IMR-90 (cell line): ENCODE measurements around the gene HSPA1L. TPM values are rescaled to one million over a fixed set of nuclear protein-coding genes. Genes with fewer than 3 reads are reported as not detected.
A peak's percentile ranks its signal among the peaks of the same experiment; 100 is the strongest.

Experiments used
- ATAC-seq: fragments of 200-7000 bp; cut with Tn5 transposase; 2 replicates; pipeline ENCODE4 v1.9.1; 2020; ENCODE audit warnings: low read depth, mild to moderate bottlenecking, moderate library complexity
- BruUV-seq: library from RNA; stranded (reverse); fragments of 400-500 nt; replicated peaks from 2 replicates; lab custom pipeline; 2021; lab: Mats Ljungman, UMichigan
- CTCF ChIA-PET: fragments of 300-600 bp; formaldehyde crosslinking; extraction: SDS; loops from one replicate; lab custom pipeline; 2021; ENCODE audit warnings: antibody characterized with exemption; lab: Yijun Ruan, JAX
- POLR2A ChIA-PET: fragments of 300-600 bp; sonication (Branson Sonifier 250); formaldehyde crosslinking; loops from one replicate; lab custom pipeline; 2022; ENCODE audit warnings: antibody characterized with exemption; ENCODE audit not compliant: unreplicated experiment; lab: Charles Lee
- DNase-seq: peaks from one replicate; pipeline ENCODE4 v3.0.0; 2013
- H2AFZ ChIP-seq: replicated peaks from 2 replicates; pipeline ENCODE3; 2013; ENCODE audit warnings: low read length, mild to moderate bottlenecking; ENCODE audit not compliant: poor library complexity
- H2AK5ac ChIP-seq: 2 replicates; pipeline ENCODE4 v1.6.1; 2013; ENCODE audit warnings: low read depth, low read length, inconsistent platforms
- H2AK9ac ChIP-seq: replicated peaks from 2 replicates; pipeline ENCODE3; 2013; ENCODE audit warnings: mild to moderate bottlenecking, low read depth, low read length, moderate library complexity; ENCODE audit not compliant: poor library complexity
- H2BK120ac ChIP-seq: 2 replicates; pipeline ENCODE4 v1.6.1; 2013; ENCODE audit warnings: low read depth, low read length, inconsistent platforms
- H2BK15ac ChIP-seq: 3 replicates; pipeline ENCODE4 v1.6.1; 2013; ENCODE audit warnings: low read depth, low read length, inconsistent platforms
- H2BK20ac ChIP-seq: 2 replicates; pipeline ENCODE4 v1.6.1; 2013; ENCODE audit warnings: low read depth, mild to moderate bottlenecking, inconsistent platforms, low read length, moderate library complexity
- H2BK5ac ChIP-seq: 2 replicates; pipeline ENCODE4 v1.6.1; 2013; ENCODE audit warnings: mild to moderate bottlenecking, low read depth, low read length, inconsistent platforms; ENCODE audit not compliant: poor library complexity, severe bottlenecking
- H3K14ac ChIP-seq: replicated peaks from 2 replicates; pipeline ENCODE4 v1.6.1; 2013; ENCODE audit warnings: low read depth, low read length, inconsistent platforms
- H3K18ac ChIP-seq: 2 replicates; pipeline ENCODE4 v1.6.1; 2013; ENCODE audit warnings: low read depth, low read length, control low read depth
- H3K23ac ChIP-seq: 2 replicates; pipeline ENCODE4 v1.6.1; 2013; ENCODE audit warnings: low read depth, low read length, inconsistent platforms
- H3K27ac ChIP-seq: 2 replicates; pipeline ENCODE4 v1.5.1; 2013; ENCODE audit warnings: mild to moderate bottlenecking, control low read depth, low read length; ENCODE audit not compliant: insufficient read depth
- H3K27me3 ChIP-seq: 2 replicates; pipeline ENCODE4 v1.6.1; 2013; ENCODE audit warnings: low read length; ENCODE audit not compliant: control insufficient read depth, insufficient read depth
- H3K36me3 ChIP-seq: 2 replicates; pipeline ENCODE4 v1.6.1; 2013; ENCODE audit warnings: low read length, mixed read lengths; ENCODE audit not compliant: control insufficient read depth, insufficient read depth
- H3K4ac ChIP-seq: 2 replicates; pipeline ENCODE4 v1.6.1; 2013; ENCODE audit warnings: low read depth, low read length, inconsistent platforms
- H3K4me1 ChIP-seq: 2 replicates; pipeline ENCODE4 v1.6.1; 2013; ENCODE audit warnings: low read length, mixed read lengths; ENCODE audit not compliant: control insufficient read depth, insufficient read depth
- H3K4me2 ChIP-seq: 2 replicates; pipeline ENCODE4 v1.6.1; 2013; ENCODE audit warnings: low read depth, mild to moderate bottlenecking, control low read depth, low read length, moderate library complexity
- H3K4me3 ChIP-seq: 2 replicates; pipeline ENCODE4 v1.5.1; 2013; ENCODE audit warnings: low read depth, mild to moderate bottlenecking, control low read depth, low read length, moderate library complexity; ENCODE audit not compliant: insufficient read depth
- H3K56ac ChIP-seq: 2 replicates; pipeline ENCODE4 v1.6.1; 2013; ENCODE audit warnings: low read length, inconsistent platforms; ENCODE audit not compliant: insufficient read depth; ENCODE audit errors: extremely low read depth
- H3K79me1 ChIP-seq, 2 experiments: 2 replicates each; pipeline ENCODE4 v1.6.1; 2013; ENCODE audit warnings: low read length in 2 of 2, inconsistent platforms in 1 of 2, low read depth in 1 of 2
- H3K9ac ChIP-seq: 2 replicates; pipeline ENCODE4 v1.6.1; 2013; ENCODE audit warnings: low read depth, low read length, control low read depth
- H3K9me1 ChIP-seq: 2 replicates; pipeline ENCODE4 v1.6.1; 2013; ENCODE audit warnings: low read length, inconsistent platforms; ENCODE audit not compliant: insufficient read depth
- H3K9me3 ChIP-seq: 2 replicates; pipeline ENCODE4 v1.6.1; 2013; ENCODE audit warnings: low read length; ENCODE audit not compliant: control insufficient read depth, insufficient read depth
- H4K20me1 ChIP-seq: 2 replicates; pipeline ENCODE4 v1.6.1; 2013; ENCODE audit warnings: low read length, inconsistent platforms; ENCODE audit not compliant: insufficient read depth
- H4K5ac ChIP-seq: 2 replicates; pipeline ENCODE4 v1.6.1; 2013; ENCODE audit warnings: mild to moderate bottlenecking, low read depth, low read length, control low read depth
- H4K8ac ChIP-seq, 2 experiments: 2 replicates each; pipeline ENCODE4 v1.6.1; 2013; ENCODE audit warnings: low read depth in 2 of 2, low read length in 2 of 2, control low read depth in 1 of 2, inconsistent platforms in 1 of 2
- H4K91ac ChIP-seq: 2 replicates; pipeline ENCODE4 v1.6.1; 2013; ENCODE audit warnings: low read depth, low read length, inconsistent platforms; ENCODE audit not compliant: insufficient read depth
- BHLHE40 ChIP-seq: fragments of 150-350 bp; IDR thresholded peaks from 2 replicates; pipeline ENCODE4 v1.6.1; 2016; ENCODE audit warnings: mild to moderate bottlenecking, low read depth, low read length
- CEBPB ChIP-seq: IDR thresholded peaks from 2 replicates; pipeline ENCODE4 v1.6.1; 2012; ENCODE audit warnings: low read depth, low read length, improper control_type of control experiment
- CHD1 ChIP-seq: IDR thresholded peaks from 2 replicates; pipeline ENCODE4 v1.6.1; 2012; ENCODE audit warnings: low read depth, low read length, improper control_type of control experiment
- FOS ChIP-seq: fragments of 150-350 bp; IDR thresholded peaks from 2 replicates; pipeline ENCODE4 v1.6.1; 2016; ENCODE audit warnings: low read depth, low read length
- MAFK ChIP-seq: IDR thresholded peaks from 2 replicates; pipeline ENCODE4 v1.6.1; 2012; ENCODE audit warnings: low read depth, low read length, improper control_type of control experiment
- MAZ ChIP-seq: IDR thresholded peaks from 2 replicates; pipeline ENCODE4 v1.6.1; 2012; ENCODE audit warnings: low read depth, mild to moderate bottlenecking, low read length, improper control_type of control experiment, moderate library complexity, borderline replicate concordance
- MXI1 ChIP-seq: IDR thresholded peaks from 2 replicates; pipeline ENCODE4 v1.6.1; 2012; ENCODE audit warnings: low read depth, mild to moderate bottlenecking, low read length, moderate library complexity, borderline replicate concordance
- NFE2L2 ChIP-seq: fragments of 150-350 bp; IDR thresholded peaks from 2 replicates; pipeline ENCODE4 v1.6.1; 2016; ENCODE audit warnings: low read depth, mild to moderate bottlenecking, low read length
- POLR2A ChIP-seq: IDR thresholded peaks from 2 replicates; pipeline ENCODE4 v1.6.1; 2012; ENCODE audit warnings: mild to moderate bottlenecking, low read depth, low read length
- RAD21 ChIP-seq: IDR thresholded peaks from 2 replicates; pipeline ENCODE4 v1.6.1; 2012; ENCODE audit warnings: low read length, improper control_type of control experiment
- RCOR1 ChIP-seq: IDR thresholded peaks from 2 replicates; pipeline ENCODE4 v1.6.1; 2012; ENCODE audit warnings: mild to moderate bottlenecking, low read length, improper control_type of control experiment; ENCODE audit not compliant: insufficient replicate concordance
- RFX5 ChIP-seq: IDR thresholded peaks from 2 replicates; pipeline ENCODE4 v1.8.0; 2012; ENCODE audit warnings: low read depth, mild to moderate bottlenecking, low read length, moderate library complexity
- SMC3 ChIP-seq: fragments of 150-350 bp; IDR thresholded peaks from 2 replicates; pipeline ENCODE4 v1.6.1; 2016; ENCODE audit warnings: low read depth, mild to moderate bottlenecking, antibody characterized with exemption, low read length, moderate library complexity
- WGBS, 2 experiments: methylation state at CpG; one replicate each; pipeline versions ENCODE4 v1.1.5 to v1.1.7; 2013; ENCODE audit warnings: missing lambda C conversion rate in 2 of 2; ENCODE audit not compliant: insufficient read length in 1 of 2; ENCODE audit errors: extremely low coverage in 2 of 2; 5-methylcytosine and 5-hydroxymethylcytosine counted together
- dilution Hi-C: fragments of 300-500 bp; cut with HindIII; formaldehyde crosslinking; loops from one replicate; pipeline ENCODE4 v1.14.3; 2018; ENCODE audit warnings: low sequenced_read_pairs; ENCODE audit not compliant: unreplicated experiment
- in situ Hi-C: fragments of 300-500 bp; cut with MboI; formaldehyde crosslinking; loops from 3 replicates; pipeline ENCODE4 v1.14.3; 2019; ENCODE audit warnings: low sequenced_read_pairs, inconsistent platforms, mixed read lengths
- intact Hi-C: fragments of 100-400 bp; cut with micrococcal nuclease; formaldehyde crosslinking; loops from 2 replicates; pipeline ENCODE4 v1.10.0; 2022
- polyA plus RNA-seq, 3 experiments: library from polyadenylated mRNA; depleted of rRNA; stranded (reverse); fragments of >200 nt; gene quantifications; 2 replicates each; pipeline ENCODE4 v1.2.3, GENCODE V29; 2012; ENCODE audit warnings: low replicate concordance in 1 of 3
- total RNA-seq: library from RNA; depleted of rRNA; stranded (reverse); fragments of >200 nt; gene quantifications from 2 replicates; pipeline ENCODE4 v1.2.3, GENCODE V29; 2012
- TF ChIP-seq, protein P1 (sequence below): fragments of 150-350 bp; IDR thresholded peaks from 2 replicates; pipeline ENCODE4 v1.6.1; 2016; ENCODE audit warnings: low read depth, mild to moderate bottlenecking, low read length, moderate library complexity, borderline replicate concordance
- TF ChIP-seq, protein P2 (sequence below): conservative IDR thresholded peaks from 2 replicates; pipeline ENCODE4 v1.5.1; 2012; ENCODE audit warnings: mild to moderate bottlenecking, low read depth, low read length, improper control_type of control experiment
- TF ChIP-seq, protein P3 (sequence below): fragments of 150-350 bp; IDR thresholded peaks from 2 replicates; pipeline ENCODE4 v1.6.1; 2017; ENCODE audit warnings: mild to moderate bottlenecking, antibody characterized with exemption, low read length, low read depth

Gene HSPA1L
- total and polyA plus RNA-seq, 2 of the 4 experiments (the other 2 are of a cell fraction): 0.97 to 1.3 TPM

DNA sequence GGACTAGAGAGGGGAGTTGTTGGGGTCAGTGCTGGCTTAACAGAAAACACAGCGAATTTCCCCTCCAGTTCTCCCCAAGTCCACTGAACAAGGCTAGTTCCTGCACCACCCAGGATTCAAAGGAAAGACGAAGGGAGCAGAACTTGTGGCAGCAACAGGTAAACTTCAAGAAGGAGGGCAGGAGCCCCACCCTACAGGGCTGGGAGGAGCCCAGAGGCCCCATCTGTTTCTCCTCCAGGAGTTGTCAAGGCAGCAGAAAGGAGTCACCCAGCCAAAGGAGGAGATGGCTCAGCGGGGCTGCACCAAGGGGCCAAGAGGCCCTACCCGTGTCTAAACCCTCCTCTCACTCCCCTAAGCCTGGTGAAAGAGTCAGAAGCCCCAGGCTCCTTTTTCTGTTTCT lies 50.9 kb downstream of the HSPA1L start:
- no peaks in the 10 kb centered on the region for H3K9me3 ChIP-seq
- no peak overlapping the region for H3K9ac ChIP-seq
- no peak overlapping the region for H4K91ac ChIP-seq
- POLR2A ChIA-PET: no interaction called here
- no peaks in the 10 kb centered on the region for H3K79me1 ChIP-seq
- H3K27me3 ChIP-seq: no peaks in the 10 kb centered on the region
- H2BK5ac ChIP-seq: no peak overlapping the region
- no peak overlapping the region for H3K56ac ChIP-seq
- H4K20me1 ChIP-seq: no peaks in the 10 kb centered on the region
- no TSS peak for BruUV-seq
- DNase-seq (no peak), ATAC-seq (no peak)
- H3K4ac ChIP-seq: no peak overlapping the region
- intact Hi-C loops (no loop called here), dilution Hi-C loops (no loop called here), in situ Hi-C loops (no loop called here)
- no peak overlapping the region for H3K14ac ChIP-seq
- H3K23ac ChIP-seq: no peak overlapping the region
- peaks cover 5% of the 10 kb centered on the region; the same call in 1 of the 2 replicates for H3K36me3 ChIP-seq
- H3K4me2 ChIP-seq: no peak overlapping the region
- WGBS, 2 experiments: no CpG with 5 or more reads among the region's 4 CpGs
- H2AK5ac ChIP-seq: no peak overlapping the region; the same call in 1 of the 2 replicates
- H2AFZ ChIP-seq: no peak overlapping the region
- H3K27ac ChIP-seq: no peak overlapping the region
- peaks cover 4% of the 10 kb centered on the region for H3K4me1 ChIP-seq
- H3K18ac ChIP-seq: no peak overlapping the region
- TF ChIP-seq MAZ (no peak), CEBPB (no peak), BHLHE40 (no peak), RAD21 (no peak), RCOR1 (no peak), SMC3 (no peak), MAFK (no peak), RFX5 (no peak), POLR2A (no peak), NFE2L2 (no peak), MXI1 (no peak), CHD1 (no peak), FOS (no peak)
- TF ChIP-seq, protein P1, sequence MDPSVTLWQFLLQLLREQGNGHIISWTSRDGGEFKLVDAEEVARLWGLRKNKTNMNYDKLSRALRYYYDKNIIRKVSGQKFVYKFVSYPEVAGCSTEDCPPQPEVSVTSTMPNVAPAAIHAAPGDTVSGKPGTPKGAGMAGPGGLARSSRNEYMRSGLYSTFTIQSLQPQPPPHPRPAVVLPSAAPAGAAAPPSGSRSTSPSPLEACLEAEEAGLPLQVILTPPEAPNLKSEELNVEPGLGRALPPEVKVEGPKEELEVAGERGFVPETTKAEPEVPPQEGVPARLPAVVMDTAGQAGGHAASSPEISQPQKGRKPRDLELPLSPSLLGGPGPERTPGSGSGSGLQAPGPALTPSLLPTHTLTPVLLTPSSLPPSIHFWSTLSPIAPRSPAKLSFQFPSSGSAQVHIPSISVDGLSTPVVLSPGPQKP: no peak
- TF ChIP-seq, protein P2, sequence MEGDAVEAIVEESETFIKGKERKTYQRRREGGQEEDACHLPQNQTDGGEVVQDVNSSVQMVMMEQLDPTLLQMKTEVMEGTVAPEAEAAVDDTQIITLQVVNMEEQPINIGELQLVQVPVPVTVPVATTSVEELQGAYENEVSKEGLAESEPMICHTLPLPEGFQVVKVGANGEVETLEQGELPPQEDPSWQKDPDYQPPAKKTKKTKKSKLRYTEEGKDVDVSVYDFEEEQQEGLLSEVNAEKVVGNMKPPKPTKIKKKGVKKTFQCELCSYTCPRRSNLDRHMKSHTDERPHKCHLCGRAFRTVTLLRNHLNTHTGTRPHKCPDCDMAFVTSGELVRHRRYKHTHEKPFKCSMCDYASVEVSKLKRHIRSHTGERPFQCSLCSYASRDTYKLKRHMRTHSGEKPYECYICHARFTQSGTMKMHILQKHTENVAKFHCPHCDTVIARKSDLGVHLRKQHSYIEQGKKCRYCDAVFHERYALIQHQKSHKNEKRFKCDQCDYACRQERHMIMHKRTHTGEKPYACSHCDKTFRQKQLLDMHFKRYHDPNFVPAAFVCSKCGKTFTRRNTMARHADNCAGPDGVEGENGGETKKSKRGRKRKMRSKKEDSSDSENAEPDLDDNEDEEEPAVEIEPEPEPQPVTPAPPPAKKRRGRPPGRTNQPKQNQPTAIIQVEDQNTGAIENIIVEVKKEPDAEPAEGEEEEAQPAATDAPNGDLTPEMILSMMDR: no peak
- TF ChIP-seq, protein P3, sequence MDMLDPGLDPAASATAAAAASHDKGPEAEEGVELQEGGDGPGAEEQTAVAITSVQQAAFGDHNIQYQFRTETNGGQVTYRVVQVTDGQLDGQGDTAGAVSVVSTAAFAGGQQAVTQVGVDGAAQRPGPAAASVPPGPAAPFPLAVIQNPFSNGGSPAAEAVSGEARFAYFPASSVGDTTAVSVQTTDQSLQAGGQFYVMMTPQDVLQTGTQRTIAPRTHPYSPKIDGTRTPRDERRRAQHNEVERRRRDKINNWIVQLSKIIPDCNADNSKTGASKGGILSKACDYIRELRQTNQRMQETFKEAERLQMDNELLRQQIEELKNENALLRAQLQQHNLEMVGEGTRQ: no peak
- H3K4me3 ChIP-seq: no peak overlapping the region
- CTCF ChIA-PET: interaction anchor here (0.6 kb wide), 1 partner anchor 27 kb away, joined by 3 read pairs; no protein-coding TSS in a partner anchor
- no peak overlapping the region for H2BK20ac ChIP-seq
- peak overlapping the region; percentile 71 for H2AK9ac ChIP-seq
- no peak overlapping the region for H4K5ac ChIP-seq
- no peak overlapping the region for H2BK120ac ChIP-seq
- no peak overlapping the region for H4K8ac ChIP-seq
- H3K9me1 ChIP-seq: peaks cover 9% of the 10 kb centered on the region
- H2BK15ac ChIP-seq: no peak overlapping the region
